Glomerular visceral epithelial cell (primary cell): ENCODE results near the gene FBXL14.

Experiments
- DNase-seq: peaks from one replicate; pipeline ENCODE4 v3.0.0-alpha.2; 2016; ENCODE audit errors: extremely low spot score

Gene FBXL14

DNA sequence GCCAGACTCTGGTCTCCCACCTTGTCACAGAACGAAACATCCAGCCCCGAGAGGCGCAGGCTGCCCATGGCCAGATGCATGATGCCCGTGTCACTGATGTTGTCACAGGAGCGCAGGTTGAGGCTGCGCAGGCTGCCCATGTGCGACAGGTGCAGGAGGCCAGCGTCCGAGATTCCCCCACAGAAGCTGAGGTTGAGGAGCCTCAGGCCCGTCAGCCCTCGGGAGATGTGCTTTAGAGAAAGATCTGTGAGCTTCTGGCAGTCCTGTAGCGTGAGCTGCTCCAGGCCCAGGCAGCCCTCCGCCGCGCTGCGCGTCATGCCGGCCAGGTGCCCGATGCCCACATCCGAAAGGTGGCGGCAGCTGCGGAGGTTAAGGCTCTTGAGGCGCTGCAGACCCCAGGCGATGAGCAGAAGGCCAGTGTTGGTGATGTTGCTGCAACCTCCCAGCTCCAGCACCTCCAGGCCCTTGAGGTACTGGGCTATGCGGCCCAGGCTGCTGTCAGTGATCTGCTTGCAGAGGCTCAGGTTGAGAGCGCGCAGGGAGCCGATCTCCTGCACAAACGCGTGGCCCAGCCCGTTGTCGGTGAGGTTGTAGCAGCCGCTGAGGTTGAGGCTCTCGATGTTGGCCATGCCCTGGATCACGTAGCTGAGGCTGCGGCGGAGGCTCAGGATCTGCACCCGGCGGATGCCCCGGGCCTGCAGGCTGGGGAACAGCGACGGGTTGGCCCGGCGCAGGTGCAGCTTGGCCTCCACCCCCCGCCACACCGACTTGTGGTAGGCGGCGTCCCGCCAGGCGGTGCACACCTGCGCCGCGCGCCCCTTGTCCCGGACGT is 991 bp downstream of the FBXL14 start:
- DNase-seq = peak; percentile 41

DNA sequence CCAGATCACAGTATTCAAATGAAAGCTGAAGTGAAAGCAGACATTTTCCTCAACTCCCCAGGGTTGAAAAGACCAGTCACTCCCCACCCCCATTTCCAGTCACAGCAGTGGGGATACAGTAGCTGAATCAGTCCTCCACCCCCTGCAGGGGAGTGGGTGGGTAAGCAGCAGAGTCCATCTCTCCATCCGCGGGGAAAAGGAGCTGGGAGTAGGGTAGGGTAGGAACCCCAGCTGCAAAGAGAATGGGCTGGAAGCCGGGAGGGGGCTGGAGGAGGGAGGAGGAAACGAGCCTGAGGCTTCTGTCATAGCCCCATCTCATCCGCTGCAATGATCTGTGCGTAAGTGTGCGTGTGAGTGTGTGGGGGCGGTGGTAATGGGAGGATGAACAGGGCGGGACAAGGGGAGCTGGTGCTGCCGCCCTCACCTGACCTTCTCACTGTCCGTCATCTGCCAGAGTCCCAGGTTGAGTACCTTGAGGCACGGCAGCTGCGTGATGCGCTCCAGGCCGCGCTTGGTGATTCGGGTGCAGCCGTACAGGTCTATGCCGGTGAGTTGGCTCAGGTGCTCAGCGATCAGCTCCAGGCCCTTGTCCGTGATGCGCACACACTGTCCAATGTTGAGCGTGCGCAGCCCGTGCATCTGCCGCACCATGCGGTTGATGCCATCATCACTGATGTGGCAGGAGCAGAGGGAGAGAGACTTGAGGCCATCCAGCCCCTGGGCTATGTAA is 1.8 kb downstream of the FBXL14 start:
- peak; percentile 59 for DNase-seq

DNA sequence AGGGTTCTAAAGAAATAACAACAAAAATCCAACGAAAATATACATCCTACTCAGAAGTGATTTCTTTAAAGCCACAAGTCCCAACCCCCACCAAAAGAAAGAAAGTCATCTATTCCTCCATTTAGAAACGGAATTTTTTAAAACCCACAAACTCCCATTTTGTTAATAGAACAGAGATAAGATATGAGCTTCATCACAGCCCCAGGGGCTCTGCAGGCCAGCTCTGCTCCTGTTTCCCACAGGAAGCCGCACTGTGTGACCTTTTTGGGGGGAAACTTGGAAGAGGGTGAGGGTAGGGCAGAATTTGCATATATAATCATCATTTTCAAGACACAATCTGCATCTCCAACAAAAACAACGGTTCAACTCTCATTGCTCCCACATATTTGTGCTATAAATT is 2.8 kb downstream of the FBXL14 start:
- DNase-seq = no peak

DNA sequence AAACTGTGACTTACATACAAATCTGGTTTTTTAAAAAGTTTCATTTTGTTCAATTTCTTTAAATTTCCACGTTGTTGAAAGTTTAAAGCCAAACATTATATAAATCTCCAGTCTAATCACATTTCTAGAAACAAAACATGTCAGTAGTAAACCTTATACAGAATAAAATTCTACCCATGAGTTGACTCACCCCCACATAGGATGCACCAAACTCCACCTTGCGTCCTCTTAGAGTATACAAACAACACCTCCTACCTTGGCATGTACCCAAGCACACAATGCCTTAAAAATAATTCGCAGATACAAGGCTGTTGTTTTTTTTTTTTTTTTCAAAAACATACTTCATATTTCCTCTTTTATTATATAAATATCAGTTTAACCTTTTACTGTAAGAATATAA is 3.3 kb downstream of the FBXL14 start:
- no peak for DNase-seq

DNA sequence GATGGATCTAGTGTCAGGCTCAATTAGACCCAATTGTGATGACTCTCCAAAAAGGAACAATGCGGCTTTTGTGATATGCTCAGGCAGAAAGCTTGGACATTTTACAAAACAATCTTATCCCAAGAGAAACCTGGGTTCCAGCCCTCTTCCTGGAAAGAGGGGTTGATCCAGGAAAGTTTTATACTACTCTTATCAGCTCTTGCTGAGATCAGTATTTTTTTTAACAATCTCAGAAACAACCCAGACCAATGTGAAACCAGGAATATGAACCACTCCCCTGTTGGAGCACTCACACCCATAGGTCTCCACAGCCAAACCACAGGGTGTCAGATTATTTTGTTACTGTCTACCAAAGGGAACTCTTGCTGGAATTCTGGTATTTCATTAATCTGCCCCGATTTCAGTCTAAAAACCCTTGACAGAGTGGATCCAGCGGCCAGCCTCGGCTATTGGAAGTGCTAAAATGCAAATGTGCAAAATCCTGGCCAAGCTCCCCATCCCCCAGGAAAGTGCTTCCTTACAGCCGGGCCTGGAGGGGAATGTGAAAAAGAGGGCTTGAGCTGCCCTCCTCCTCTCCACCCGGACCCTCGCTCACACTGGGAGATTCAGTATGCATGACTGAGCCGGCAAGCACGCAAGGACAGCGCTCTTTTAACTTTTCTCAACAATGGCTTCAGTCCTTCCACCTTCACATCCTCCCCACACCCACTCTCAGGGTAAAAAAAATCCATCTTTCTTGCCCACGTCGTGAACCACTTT is 4.0 kb downstream of the FBXL14 start:
- peak; percentile 27 for DNase-seq

DNA sequence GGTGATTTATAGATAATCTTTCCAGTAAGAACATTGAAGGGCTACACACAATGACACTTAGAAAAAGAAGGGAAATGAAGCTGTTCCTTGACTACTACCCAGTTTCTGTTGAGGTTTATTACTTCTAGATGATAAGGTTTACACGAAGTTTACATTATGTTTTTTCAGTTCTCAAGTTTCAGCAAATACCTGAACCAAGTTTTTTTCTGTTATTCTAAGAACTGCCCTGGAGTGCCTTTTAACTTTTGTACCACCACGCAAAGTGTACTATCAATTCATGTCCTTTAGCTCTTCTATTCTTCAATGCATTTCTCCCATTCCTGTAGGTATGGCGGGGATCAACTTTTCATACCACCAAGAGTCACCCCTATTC is 5.8 kb downstream of the FBXL14 start:
- DNase-seq = no peak

DNA sequence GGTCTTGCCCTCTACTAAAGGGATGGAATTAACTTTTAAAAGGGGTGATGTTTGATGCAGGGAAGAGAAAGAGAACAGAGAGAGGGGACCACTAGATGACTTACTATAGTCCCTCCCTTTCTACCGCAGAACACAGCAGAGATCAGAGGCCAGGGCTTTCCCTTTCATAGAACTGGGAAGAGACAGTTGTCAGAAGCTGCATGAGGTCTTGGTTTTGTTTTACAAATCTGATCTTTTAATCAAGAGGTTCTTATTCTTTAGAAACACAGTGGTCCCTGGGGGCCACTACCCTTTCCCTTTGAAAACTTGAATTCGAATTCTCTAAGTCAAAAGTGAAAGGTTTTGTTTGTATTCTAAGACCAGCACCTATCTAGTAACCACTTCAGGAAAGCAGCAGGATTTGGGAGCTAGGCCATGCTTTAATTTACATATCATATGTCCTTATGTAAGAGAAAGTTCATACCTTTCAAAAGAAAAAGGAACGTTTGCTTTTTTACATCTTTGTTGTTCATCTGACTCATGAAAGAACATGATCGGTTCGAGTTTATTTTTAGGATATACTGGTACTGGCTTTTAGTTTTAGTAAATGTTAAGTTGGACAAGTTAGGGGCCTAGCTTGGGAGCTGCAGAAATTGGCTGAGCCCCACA is 6.3 kb downstream of the FBXL14 start:
- DNase-seq = no peak

DNA sequence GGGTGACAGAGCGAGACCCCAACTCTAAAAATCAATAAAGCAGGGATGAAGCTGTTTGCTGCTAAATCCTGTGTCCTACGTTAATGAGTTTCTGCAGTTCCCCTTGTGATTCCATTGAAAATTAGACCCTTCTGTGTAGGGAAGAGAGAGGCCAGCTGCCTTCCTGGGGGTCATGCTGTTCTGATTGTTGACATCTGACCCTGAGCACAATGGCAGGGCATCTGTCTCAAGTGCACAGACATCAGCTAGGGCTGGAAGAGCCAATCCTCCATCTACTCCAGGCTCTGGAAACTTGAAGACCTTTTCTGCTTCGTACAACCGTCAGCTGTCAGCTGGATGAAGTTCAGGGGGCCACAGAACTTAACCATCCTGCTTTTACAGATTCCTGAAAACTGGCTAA is 10.1 kb downstream of the FBXL14 start:
- no peak for DNase-seq

DNA sequence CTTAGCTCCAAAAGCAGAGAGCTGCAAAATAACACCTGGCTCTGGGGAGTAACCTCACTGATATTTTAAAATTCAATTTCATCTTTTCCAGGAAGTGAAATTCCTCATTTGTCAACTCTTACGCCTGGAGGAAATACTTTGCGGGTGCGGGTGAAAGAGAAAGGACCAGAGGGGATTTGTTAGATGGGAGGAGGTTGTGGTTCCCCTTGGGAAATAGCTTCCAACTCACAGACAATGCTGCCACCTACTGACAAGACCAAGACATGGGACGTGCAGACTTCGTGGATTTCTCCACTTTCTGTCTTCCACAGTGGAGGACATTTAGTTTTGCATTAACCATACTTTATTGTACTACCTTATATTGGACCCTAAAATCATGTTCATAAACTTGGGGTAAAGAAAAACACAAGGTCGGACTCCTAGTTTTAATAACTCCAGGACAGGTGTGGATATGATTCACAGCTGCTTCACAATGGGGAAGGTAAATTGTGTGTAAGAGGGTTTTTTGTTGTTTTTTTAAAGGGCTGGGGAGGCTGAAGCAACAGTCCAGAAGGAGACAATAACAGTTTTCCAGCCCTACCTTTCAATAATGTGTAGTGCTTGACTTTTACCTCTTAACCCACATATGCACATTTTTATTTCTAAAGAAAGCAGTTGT is 10.8 kb downstream of the FBXL14 start:
- peak; percentile 83 for DNase-seq

DNA sequence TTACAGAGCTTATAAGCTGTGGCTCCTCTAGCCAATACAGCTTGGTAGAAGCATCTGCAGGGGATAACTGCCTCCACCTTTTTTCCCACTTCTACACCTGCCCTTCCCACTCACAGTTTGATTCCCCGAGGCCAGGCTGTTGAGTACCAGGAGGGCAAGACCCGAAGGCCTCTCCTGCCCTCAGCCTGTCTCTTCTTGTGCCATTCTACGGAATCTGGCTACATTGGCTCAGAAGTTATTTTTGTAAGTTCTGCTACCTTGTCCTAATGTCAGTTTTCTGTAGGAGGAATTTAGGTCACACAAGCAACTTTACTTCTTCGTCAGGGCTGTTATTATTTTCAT is 11.7 kb downstream of the FBXL14 start:
- no peak for DNase-seq

DNA sequence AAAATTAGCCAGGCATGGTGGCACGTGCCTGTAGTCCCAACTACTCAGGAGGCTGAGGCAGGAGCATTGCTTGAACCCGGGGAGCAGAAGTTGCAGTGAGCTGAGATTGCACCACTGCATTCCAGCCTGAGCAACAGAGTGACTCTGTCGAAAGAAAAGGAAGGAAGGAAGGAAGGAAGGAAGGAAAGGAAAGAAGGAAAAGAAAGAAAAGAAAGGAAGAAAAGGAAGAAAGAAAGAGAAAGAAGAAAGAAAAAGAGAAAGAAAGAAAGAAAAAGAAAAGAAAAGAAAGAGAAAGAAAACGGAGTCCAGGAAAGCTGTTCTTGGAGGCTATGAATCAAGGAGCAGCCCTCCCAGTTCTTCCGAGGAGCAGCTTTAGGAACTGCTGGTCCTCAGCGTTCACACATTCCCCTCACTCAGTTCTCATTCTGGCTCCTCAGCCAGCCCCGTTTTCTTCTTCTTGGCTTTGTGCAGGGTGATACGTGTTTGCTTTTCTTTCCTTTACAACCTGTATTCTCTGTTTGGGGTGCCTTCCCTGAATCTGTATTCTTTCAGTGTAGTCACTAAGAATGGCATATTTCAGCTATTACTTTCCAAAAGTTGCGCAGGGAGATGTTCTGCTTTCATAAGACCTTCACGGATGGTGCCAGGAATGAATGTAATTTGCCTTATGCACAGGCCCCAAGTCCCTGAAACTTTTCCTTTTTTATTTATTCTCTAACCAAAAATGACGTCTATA is 12.2 kb downstream of the FBXL14 start:
- DNase-seq = no peak

DNA sequence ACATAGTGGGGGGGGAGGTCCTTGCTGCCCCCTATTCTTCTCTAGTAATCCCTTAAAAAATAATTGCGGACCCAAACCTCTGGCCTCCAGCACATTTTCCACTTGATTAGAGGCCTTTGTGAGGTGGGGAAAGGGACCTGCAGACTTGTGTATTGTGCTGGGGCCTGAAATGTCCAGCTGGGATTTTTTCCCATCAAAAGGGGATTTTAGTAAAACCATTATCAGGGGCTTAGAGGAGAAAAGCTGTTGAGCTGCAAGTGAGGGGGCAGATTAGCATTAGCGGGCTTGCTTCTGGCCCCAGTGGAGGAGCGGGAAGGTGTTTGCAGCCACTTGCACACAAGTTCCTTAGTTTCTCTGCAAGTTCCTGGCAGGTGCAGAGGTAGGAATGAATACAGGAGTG is 13.9 kb downstream of the FBXL14 start:
- DNase-seq = no peak

DNA sequence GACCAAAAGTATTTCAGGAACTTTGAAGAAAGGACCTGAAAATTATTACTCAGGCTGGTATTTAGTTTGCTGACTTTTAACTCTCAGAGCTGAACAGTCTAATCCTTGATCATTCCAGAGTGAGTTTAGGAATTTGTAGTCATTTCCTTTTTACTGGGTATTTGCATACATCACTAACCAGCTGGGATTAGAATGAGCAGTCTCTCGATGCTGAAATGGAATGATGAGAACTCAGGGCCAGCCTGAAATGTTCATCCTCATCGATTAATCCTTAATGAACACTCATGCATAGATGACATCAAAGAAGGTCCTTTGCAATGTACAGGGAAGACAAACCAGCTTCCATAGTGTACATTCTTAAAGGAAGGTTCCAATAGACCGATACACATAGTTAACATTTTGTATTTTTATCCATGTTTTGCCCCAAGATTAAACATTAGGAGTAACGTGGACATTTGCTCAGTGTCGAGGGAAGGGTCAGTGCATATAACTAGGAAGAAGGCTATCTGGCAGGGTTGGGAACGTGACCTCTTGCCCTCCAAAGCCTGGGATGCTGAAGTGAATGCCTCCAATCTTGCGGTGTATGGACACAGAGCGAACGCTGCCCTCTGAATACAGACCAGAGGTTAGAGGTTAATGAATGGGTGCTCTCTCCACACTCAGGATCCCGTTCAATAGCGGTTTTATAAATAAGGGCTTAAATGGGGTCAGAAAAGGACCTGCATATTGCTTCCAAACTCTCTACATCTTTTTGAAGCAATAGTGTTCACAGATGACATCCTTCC is 14.5 kb downstream of the FBXL14 start:
- no peak for DNase-seq

DNA sequence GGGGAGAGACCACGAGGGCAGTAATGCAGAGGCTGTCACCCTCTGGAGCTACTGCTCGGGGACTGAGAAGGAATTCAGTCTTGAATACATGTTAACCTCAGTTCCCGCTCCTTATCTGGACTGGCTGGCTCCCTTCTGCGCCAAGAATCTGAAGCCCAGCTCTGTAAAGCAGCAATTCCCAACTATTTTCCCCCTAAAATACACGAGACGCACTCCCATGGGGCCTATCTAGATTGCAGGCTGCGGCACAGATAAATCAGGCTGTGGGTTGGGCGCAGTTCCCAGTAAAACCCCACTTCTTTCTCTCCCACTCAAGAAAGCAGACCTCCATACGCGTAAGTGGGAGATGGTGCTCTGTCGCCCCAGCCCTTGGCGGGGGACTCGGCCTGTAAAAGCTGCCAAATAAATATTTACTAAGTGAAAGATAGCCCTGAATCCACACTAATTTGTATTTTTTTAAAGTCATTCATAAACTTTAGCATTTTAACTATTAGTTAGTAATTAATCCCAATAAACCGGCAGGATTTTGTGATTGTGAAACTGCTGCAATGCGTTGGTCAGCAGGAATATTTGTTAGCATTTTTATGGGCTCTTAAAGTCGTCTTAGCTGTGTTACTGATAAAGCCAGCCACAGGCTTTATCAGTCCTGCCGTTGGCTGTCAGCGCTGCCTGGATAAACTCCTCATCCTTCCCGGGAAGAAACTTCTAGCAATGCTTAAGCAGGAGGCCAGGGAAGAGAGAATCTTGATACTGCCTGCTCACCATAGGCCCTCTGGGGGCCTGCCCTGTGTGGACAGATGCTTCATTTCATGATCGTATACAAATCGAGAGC is 17.8 kb downstream of the FBXL14 start:
- DNase-seq = peak; percentile 20

DNA sequence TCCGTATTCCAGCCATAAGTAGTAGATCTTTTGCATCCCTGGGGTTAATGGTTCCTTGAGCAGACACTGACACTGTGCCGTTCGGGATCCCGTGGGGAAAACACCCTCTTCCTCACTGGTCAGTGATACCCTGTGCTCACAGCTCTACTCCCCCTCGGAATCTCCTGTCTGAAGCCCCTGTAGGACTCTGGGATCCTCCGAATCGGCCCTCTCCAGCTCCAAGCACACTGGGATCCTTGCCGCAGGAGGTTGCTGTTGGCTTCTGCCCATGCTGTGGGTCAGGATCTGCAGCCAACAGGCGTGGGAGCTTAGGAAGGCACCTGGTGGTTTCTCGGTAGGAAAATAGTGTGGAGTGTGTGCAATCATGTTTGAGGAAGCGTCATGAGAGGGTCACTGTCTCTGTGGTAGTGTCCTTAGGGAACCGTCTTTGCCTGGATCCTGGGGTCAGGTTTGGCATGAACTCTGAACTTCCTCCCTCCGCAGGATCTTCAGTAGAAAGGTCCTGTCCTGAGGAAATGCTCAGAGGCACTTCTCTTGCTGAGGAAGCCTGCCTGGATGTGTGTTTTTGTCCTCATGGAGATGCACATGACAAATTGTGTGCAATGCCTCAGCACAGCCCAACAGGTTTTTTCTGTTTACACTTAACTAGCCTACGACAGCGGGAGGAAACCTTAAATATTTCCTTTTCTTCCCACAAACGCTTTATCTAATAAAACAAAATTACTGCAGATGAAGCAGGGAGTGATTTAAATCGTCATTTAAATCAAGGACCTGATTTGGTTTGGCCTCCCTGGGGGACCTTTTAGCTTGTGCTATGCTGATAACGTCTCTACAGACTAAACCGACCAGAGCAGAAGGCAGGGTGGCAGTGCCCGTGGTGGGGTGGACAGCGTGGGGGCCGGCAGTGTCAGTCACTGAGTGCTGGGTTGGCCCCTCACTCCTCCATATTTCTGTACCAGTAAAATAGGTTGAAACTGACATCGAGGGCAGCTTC is 18.7 kb downstream of the FBXL14 start:
- DNase-seq = no peak

DNA sequence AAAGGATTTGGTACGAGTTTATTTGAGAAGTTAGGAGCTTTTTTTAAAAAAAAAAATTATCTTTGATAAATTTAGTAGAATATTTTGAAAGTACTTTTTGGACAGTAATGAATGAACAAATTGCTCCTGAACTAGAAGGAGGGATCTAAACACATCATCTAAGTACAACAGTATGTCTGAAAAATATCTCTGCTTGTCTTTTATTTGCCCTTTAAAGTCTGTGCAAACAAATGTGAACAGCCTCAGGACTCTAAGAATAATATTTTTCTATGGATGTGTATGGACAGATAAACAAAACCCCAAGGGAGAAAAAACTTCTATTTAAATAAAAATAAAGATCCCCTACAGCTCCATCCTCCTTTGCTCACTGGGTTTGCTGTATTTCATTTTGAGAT is 19.5 kb downstream of the FBXL14 start:
- DNase-seq = no peak

DNA sequence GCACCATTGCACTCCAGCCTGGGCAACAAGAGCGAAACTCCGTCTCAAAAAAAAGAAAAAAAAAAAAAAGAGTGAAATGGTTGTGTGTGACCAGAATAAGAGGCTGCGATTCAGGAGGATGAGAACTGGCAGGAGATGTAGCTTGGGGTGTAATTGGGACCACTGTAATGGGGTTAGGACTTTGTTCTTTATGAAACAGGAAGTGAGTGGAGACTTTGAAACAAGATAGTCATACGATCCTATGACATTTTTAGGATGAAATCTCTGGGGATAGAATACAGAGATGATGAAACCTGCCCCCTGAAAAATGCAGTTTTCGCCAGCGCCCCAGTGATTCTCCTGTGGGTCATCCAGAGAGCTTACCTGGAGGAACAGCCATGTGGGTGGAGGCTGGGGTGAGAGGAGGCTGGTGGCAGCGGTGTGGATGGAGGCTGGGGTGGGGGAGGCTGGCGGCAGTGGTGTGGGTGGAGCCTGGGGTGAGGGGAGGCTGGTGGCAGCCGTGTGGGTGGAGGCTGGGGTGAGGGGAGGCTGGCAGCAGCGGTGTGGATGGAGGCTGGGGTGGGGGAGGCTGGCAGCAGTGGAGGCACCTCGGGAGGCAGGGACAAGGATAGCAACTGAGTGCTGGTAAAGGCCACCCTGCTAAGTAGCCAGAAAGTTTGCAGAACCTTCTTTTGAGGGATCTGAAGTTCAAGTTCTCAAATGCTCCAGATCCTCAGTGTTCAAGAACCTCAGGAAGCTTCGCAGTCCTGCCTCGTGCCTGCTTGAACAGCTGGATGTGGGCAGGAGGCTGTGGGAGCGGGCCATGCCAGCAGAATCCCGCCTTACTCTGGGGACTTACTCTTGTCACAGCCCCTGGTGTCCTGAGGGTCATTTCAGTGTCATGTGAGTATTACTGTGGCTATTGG is 20.2 kb downstream of the FBXL14 start:
- DNase-seq = no peak
